SK-N-SH treated with all-trans-retinoic acid at 6 μM for 48 hours (cell line): ENCODE measurements around the gene ZNF346.
A peak's percentile ranks its signal among the peaks of the same experiment; 100 is the strongest.

Source experiments
- ATAC-seq: fragments of 200-7000 bp; cut with Tn5 transposase; 3 replicates; pipeline ENCODE4 v1.9.1; 2020; ENCODE audit warnings: mild to moderate bottlenecking, moderate library complexity
- ARNTL ChIP-seq: fragments of 450-650 bp; formaldehyde crosslinking; IDR thresholded peaks from 2 replicates; pipeline ENCODE4 v1.5.0; 2020; ENCODE audit warnings: low read depth, mild to moderate bottlenecking, moderate library complexity, borderline replicate concordance
- BACH2 ChIP-seq: fragments of 250-450 bp; sonication (Bioruptor Pico); IDR thresholded peaks from 2 replicates; pipeline ENCODE4 v1.9.0; 2021; ENCODE audit warnings: mild to moderate bottlenecking, borderline replicate concordance
- CREB5 ChIP-seq: fragments of 250-450 bp; sonication (Bioruptor Pico); IDR thresholded peaks from 2 replicates; pipeline ENCODE4 v1.5.1; 2020; ENCODE audit warnings: low read depth, mild to moderate bottlenecking, moderate library complexity
- CSDC2 ChIP-seq: fragments of 250-450 bp; sonication (Bioruptor Pico); IDR thresholded peaks from 2 replicates; pipeline ENCODE4 v1.5.0; 2020; ENCODE audit warnings: mild to moderate bottlenecking, moderate library complexity
- ESRRG ChIP-seq: fragments of 250-450 bp; sonication (Bioruptor Pico); IDR thresholded peaks from 2 replicates; pipeline ENCODE4 v1.6.1; 2021; ENCODE audit warnings: mild to moderate bottlenecking
- GLIS3 ChIP-seq: fragments of 250-450 bp; sonication (Bioruptor Pico); IDR thresholded peaks from 2 replicates; pipeline ENCODE4 v1.5.0; 2020; ENCODE audit warnings: mild to moderate bottlenecking, moderate library complexity
- ISL1 ChIP-seq: fragments of 250-450 bp; sonication (Bioruptor Pico); IDR thresholded peaks from 2 replicates; pipeline ENCODE4 v2.1.2; 2022; ENCODE audit warnings: mild to moderate bottlenecking, moderate library complexity
- OSR1 ChIP-seq: fragments of 250-450 bp; sonication (Bioruptor Pico); IDR thresholded peaks from 2 replicates; pipeline ENCODE4 v1.8.0; 2022; ENCODE audit warnings: moderate library complexity, mild to moderate bottlenecking, inconsistent platforms
- PPARA ChIP-seq: fragments of 250-450 bp; sonication (Bioruptor Pico); IDR thresholded peaks from 2 replicates; pipeline ENCODE4 v1.5.0; 2020; ENCODE audit warnings: mild to moderate bottlenecking, borderline replicate concordance
- RARB ChIP-seq: fragments of 250-450 bp; sonication (Bioruptor Pico); IDR thresholded peaks from 2 replicates; pipeline ENCODE4 v1.8.0; 2021; ENCODE audit warnings: mild to moderate bottlenecking, moderate library complexity
- SNAI2 ChIP-seq: fragments of 250-450 bp; sonication (Bioruptor Pico); IDR thresholded peaks from 2 replicates; pipeline ENCODE4 v1.5.0; 2020; ENCODE audit warnings: mild to moderate bottlenecking, moderate library complexity
- TCF4 ChIP-seq: fragments of 250-450 bp; sonication (Bioruptor Pico); IDR thresholded peaks from 2 replicates; pipeline ENCODE4 v1.8.0; 2021; ENCODE audit warnings: mild to moderate bottlenecking, moderate library complexity, borderline replicate concordance
- TOX ChIP-seq: fragments of 250-450 bp; sonication (Bioruptor Pico); IDR thresholded peaks from 2 replicates; pipeline ENCODE4 v1.8.0; 2021; ENCODE audit warnings: mild to moderate bottlenecking, moderate library complexity, borderline replicate concordance
- TSHZ2 ChIP-seq: fragments of 250-450 bp; sonication (Bioruptor Pico); IDR thresholded peaks from 2 replicates; pipeline ENCODE4 v1.5.0; 2020; ENCODE audit warnings: mild to moderate bottlenecking, moderate library complexity
- ZC3H10 ChIP-seq: fragments of 250-450 bp; sonication (Bioruptor Pico); IDR thresholded peaks from 2 replicates; pipeline ENCODE4 v1.5.1; 2021; ENCODE audit warnings: mild to moderate bottlenecking, moderate library complexity
- ZFP30 ChIP-seq: fragments of 450-650 bp; formaldehyde crosslinking; IDR thresholded peaks from 2 replicates; pipeline ENCODE4 v1.5.0; 2022; ENCODE audit warnings: mild to moderate bottlenecking, moderate library complexity
- ZNF565 ChIP-seq: fragments of 450-650 bp; formaldehyde crosslinking; conservative IDR thresholded peaks from 2 replicates; pipeline ENCODE4 v1.5.0; 2020; ENCODE audit warnings: low read depth, mild to moderate bottlenecking, moderate library complexity
- ZNF70 ChIP-seq: fragments of 450-650 bp; formaldehyde crosslinking; IDR thresholded peaks from 2 replicates; pipeline ENCODE4 v1.5.0; 2020; ENCODE audit warnings: mild to moderate bottlenecking, moderate library complexity
- TF ChIP-seq, protein P1 (sequence below): fragments of 250-450 bp; sonication (Bioruptor Pico); IDR thresholded peaks from 2 replicates; pipeline ENCODE4 v1.5.1; 2021; ENCODE audit warnings: mild to moderate bottlenecking, moderate library complexity
- TF ChIP-seq, protein P2 (sequence below): fragments of 250-450 bp; sonication (Bioruptor Pico); IDR thresholded peaks from 2 replicates; pipeline ENCODE4 v1.8.0; 2020; ENCODE audit warnings: mild to moderate bottlenecking, moderate library complexity, borderline replicate concordance

The ZNF346 gene

DNA sequence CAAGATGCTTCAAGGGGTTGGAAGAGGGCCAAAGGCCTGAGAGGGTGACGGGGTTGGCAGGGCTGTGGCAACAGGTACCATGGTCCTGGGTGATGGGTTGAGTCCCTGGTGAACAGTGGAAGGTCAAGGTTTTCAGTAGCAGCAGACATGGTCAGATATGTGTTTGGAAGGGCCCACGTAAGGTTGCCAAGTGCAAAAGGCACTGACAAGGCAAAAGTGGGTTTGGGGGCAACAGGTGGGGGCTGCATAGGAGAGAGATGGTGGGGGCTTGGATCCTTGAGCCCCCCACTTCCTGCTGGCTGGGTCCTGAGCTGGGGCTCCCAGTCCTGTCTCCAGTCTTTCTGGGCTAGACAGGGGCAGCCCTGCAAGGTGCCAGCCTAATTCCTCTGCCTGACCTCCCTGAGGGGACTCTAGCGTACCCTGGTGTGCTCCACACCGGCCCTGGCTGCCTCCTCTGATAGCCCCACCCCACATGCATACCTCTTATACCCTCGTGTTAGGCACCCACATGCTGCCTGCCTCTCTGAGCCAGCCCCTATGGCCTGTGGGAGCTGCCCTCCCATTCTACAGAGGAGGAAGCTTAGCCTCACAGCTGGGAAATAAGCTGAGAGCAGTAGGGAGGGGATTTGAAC, 90.2 kb downstream of the ZNF346 start (continued):
- TF ChIP-seq, protein P1, sequence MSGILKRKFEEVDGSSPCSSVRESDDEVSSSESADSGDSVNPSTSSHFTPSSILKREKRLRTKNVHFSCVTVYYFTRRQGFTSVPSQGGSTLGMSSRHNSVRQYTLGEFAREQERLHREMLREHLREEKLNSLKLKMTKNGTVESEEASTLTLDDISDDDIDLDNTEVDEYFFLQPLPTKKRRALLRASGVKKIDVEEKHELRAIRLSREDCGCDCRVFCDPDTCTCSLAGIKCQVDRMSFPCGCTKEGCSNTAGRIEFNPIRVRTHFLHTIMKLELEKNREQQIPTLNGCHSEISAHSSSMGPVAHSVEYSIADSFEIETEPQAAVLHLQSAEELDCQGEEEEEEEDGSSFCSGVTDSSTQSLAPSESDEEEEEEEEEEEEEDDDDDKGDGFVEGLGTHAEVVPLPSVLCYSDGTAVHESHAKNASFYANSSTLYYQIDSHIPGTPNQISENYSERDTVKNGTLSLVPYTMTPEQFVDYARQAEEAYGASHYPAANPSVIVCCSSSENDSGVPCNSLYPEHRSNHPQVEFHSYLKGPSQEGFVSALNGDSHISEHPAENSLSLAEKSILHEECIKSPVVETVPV: no peak
- TF ChIP-seq OSR1 (CRISPR knock-in tag) (no peak), ESRRG (CRISPR knock-in tag) (no peak), ZFP30 (CRISPR knock-in tag) (no peak), RARB (CRISPR knock-in tag) (no peak), ISL1 (no peak), TCF4 (CRISPR knock-in tag) (no peak), CSDC2 (CRISPR knock-in tag) (no peak), SNAI2 (CRISPR knock-in tag) (no peak), BACH2 (CRISPR knock-in tag) (no peak), TOX (CRISPR knock-in tag) (no peak), ZNF70 (CRISPR knock-in tag) (no peak)
- TF ChIP-seq, all 23 proteins: peak for 0

- no peak for TF ChIP-seq ZC3H10 (CRISPR knock-in tag)
- TF ChIP-seq RARB (CRISPR knock-in tag): no peak
- TF ChIP-seq CREB5 (CRISPR knock-in tag): no peak
- TF ChIP-seq TCF4 (CRISPR knock-in tag): no peak
- TF ChIP-seq GLIS3 (CRISPR knock-in tag): no peak
- no peak for TF ChIP-seq OSR1 (CRISPR knock-in tag)
- no peak for TF ChIP-seq PPARA (CRISPR knock-in tag)
- TF ChIP-seq ESRRG (CRISPR knock-in tag): no peak
- ATAC-seq: peak; percentile 83
Measured at GRCh38 chr5:177113566-177114424, 91.3 kb downstream of the ZNF346 start.

DNA sequence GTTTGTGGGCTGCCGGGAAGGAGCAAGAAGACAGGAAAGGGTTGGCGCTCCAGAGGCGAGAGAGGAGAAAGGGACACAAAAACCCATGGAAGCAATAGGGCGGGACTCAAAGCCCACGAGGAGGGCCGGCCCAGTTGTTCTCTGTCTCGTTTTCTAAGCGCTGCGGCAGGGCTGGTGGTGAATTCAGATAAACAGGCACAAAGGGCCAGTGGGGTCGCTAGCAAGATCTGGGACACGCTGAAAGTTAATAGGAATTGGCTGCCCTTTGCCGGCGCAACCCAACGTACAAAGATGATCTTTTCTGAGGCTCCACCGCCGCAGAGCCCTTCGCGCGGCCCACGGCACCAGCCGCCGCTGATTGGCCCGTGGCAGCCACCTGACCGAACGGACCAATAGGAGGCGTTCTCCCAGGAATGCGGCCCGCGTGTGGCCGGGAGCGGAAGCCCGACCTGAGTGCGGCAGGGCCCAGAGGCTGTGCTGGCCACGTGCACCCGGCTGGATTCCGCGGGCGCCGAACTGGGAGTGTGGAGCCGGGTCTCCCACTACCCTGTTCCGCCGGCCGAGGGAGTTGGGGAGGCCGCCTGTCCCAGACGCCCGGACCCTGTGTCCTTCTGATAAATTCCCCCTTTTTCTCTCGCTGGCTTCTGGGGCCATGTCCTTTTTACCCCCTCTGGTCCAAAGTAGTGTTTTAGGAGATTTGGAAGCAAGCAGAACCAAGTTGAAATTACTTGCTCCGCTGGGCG, 94.3 kb downstream of the ZNF346 start:
- no peak for ATAC-seq
- no peak for TF ChIP-seq CSDC2 (CRISPR knock-in tag)
- TF ChIP-seq BACH2 (CRISPR knock-in tag): no peak
- no peak for TF ChIP-seq TOX (CRISPR knock-in tag)
- no peak for TF ChIP-seq SNAI2 (CRISPR knock-in tag)
- no peak for TF ChIP-seq ARNTL (CRISPR knock-in tag)
- TF ChIP-seq RARB (CRISPR knock-in tag): no peak
- no peak for TF ChIP-seq TSHZ2 (CRISPR knock-in tag)
- no peak for TF ChIP-seq ZC3H10 (CRISPR knock-in tag)
- no peak for TF ChIP-seq ZFP30 (CRISPR knock-in tag)
- no peak for TF ChIP-seq PPARA (CRISPR knock-in tag)
- TF ChIP-seq TCF4 (CRISPR knock-in tag): no peak
- TF ChIP-seq ZNF565 (CRISPR knock-in tag): no peak
- TF ChIP-seq OSR1 (CRISPR knock-in tag): no peak
- TF ChIP-seq CREB5 (CRISPR knock-in tag): no peak
- no peak for TF ChIP-seq ZNF70 (CRISPR knock-in tag)
- no peak for TF ChIP-seq ISL1
- TF ChIP-seq GLIS3 (CRISPR knock-in tag): no peak
- no peak for TF ChIP-seq ESRRG (CRISPR knock-in tag)
- TF ChIP-seq, protein P2, sequence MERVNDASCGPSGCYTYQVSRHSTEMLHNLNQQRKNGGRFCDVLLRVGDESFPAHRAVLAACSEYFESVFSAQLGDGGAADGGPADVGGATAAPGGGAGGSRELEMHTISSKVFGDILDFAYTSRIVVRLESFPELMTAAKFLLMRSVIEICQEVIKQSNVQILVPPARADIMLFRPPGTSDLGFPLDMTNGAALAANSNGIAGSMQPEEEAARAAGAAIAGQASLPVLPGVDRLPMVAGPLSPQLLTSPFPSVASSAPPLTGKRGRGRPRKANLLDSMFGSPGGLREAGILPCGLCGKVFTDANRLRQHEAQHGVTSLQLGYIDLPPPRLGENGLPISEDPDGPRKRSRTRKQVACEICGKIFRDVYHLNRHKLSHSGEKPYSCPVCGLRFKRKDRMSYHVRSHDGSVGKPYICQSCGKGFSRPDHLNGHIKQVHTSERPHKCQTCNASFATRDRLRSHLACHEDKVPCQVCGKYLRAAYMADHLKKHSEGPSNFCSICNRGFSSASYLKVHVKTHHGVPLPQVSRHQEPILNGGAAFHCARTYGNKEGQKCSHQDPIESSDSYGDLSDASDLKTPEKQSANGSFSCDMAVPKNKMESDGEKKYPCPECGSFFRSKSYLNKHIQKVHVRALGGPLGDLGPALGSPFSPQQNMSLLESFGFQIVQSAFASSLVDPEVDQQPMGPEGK (CRISPR knock-in tag): no peak
